SK-N-SH (cell line): Measurements from ENCODE around the gene PNPLA2. TPM values are rescaled to one million over a fixed set of nuclear protein-coding genes. Genes with fewer than 3 reads are reported as not detected.

ENCODE experiments used
- CTCF ChIA-PET: fragments of 300-600, 350-600 bp; formaldehyde crosslinking; extraction: SDS; loops from one replicate; lab custom pipeline; 2021; lab: Yijun Ruan, JAX
- POLR2A ChIA-PET: fragments of 350-600 bp; sonication (Branson Sonifier 250); formaldehyde crosslinking; extraction: SDS; loops from one replicate; lab custom pipeline; 2020; ENCODE audit warnings: antibody characterized with exemption, inconsistent platforms; lab: Yijun Ruan, JAX
- DNase-seq: peaks from one replicate; pipeline ENCODE4 v3.0.0; 2012
- H2AFZ ChIP-seq: fragments of 200-600 bp; sonication (generic); 2 replicates; pipeline ENCODE4 v1.8.1; 2016; ENCODE audit warnings: antibody characterized with exemption, mild to moderate bottlenecking, low read depth
- H3F3A ChIP-seq: fragments of 200-600 bp; sonication (generic); replicated peaks from 2 replicates; pipeline ENCODE3; 2016; ENCODE audit warnings: antibody characterized with exemption, mild to moderate bottlenecking; ENCODE audit not compliant: insufficient read depth
- H3K27ac ChIP-seq, 2 experiments: fragments of 200-500 bp in 1 of 2; fragments of 200-600 bp in 1 of 2; sonication (Bioruptor generic) in 1 of 2; sonication (generic), shearing (Covaris generic) in 1 of 2; 2 replicates each; pipeline versions ENCODE4 v1.5.1 to v1.6.1; 2014 to 2016; ENCODE audit warnings: low read depth in 2 of 2, inconsistent platforms in 1 of 2, low read length in 1 of 2, mild to moderate bottlenecking in 1 of 2, mixed read lengths in 1 of 2
- H3K27me3 ChIP-seq: fragments of 200-600 bp; sonication (generic), shearing (Covaris generic); 2 replicates; pipeline ENCODE4 v1.6.1; 2016; ENCODE audit warnings: mixed run types; ENCODE audit not compliant: insufficient read depth
- H3K36me3 ChIP-seq, 2 experiments: fragments of 200-500 bp in 1 of 2; fragments of 200-600 bp in 1 of 2; sonication (Bioruptor generic) in 1 of 2; sonication (generic) in 1 of 2; replicated peaks in 1 of 2; 2 replicates each; pipeline versions ENCODE3 to v1.5.1; 2014 to 2016; ENCODE audit warnings: low read length in 1 of 2, mild to moderate bottlenecking in 1 of 2; ENCODE audit not compliant: insufficient read depth in 2 of 2, control insufficient read depth in 1 of 2
- H3K4me1 ChIP-seq, 2 experiments: fragments of 200-500 bp in 1 of 2; fragments of 200-600 bp in 1 of 2; sonication (Bioruptor generic) in 1 of 2; sonication (generic), shearing (Covaris generic) in 1 of 2; 2 replicates each; pipeline versions ENCODE4 v1.5.1 to v1.6.1; 2014 to 2016; ENCODE audit warnings: low read depth in 1 of 2, low read length in 1 of 2, mixed run types in 1 of 2; ENCODE audit not compliant: insufficient read depth in 2 of 2, control insufficient read depth in 1 of 2
- H3K4me2 ChIP-seq: fragments of 200-600 bp; sonication (generic), shearing (Covaris generic); 2 replicates; pipeline ENCODE4 v1.6.1; 2017; ENCODE audit warnings: mixed run types
- H3K4me3 ChIP-seq, 2 experiments: fragments of 200-500 bp in 1 of 2; fragments of 200-600 bp in 1 of 2; sonication (Bioruptor generic) in 1 of 2; sonication (generic), shearing (Covaris generic) in 1 of 2; 2 replicates each; pipeline versions ENCODE4 v1.5.1 to v1.8.1; 2014 to 2016; ENCODE audit warnings: low read depth in 2 of 2, inconsistent platforms in 1 of 2, low read length in 1 of 2, mild to moderate bottlenecking in 1 of 2, mixed read lengths in 1 of 2, moderate library complexity in 1 of 2
- H3K79me2 ChIP-seq: fragments of 200-600 bp; sonication (generic); 2 replicates; pipeline ENCODE4 v1.8.1; 2017; ENCODE audit warnings: mild to moderate bottlenecking; ENCODE audit not compliant: insufficient read depth
- H3K9ac ChIP-seq: fragments of 200-600 bp; sonication (generic); 2 replicates; pipeline ENCODE4 v1.6.1; 2017; ENCODE audit warnings: mixed run types
- H3K9me2 ChIP-seq: fragments of 200-600 bp; sonication (generic); 2 replicates; pipeline ENCODE4 v1.6.1; 2017; ENCODE audit warnings: mixed run types
- H3K9me3 ChIP-seq: fragments of 200-600 bp; sonication (generic); 2 replicates; pipeline ENCODE4 v1.6.1; 2017; ENCODE audit warnings: mixed run types, mild to moderate bottlenecking, moderate library complexity
- H4K20me1 ChIP-seq: fragments of 200-600 bp; sonication (generic); 2 replicates; pipeline ENCODE4 v1.6.1; 2017; ENCODE audit warnings: mild to moderate bottlenecking, mixed run types; ENCODE audit not compliant: insufficient read depth
- FOSL2 ChIP-seq: IDR thresholded peaks from 2 replicates; pipeline ENCODE4 v1.4.0; 2012; ENCODE audit warnings: low read depth, mild to moderate bottlenecking, moderate library complexity, borderline replicate concordance
- FOXJ3 ChIP-seq: sonication (generic); formaldehyde crosslinking; IDR thresholded peaks from 2 replicates; pipeline ENCODE4 v1.5.1; 2020; ENCODE audit warnings: mild to moderate bottlenecking, missing genetic modification reagents
- JUND ChIP-seq: IDR thresholded peaks from 2 replicates; pipeline ENCODE4 v1.4.0; 2012
- RFX5 ChIP-seq: IDR thresholded peaks from 2 replicates; pipeline ENCODE4 v1.6.1; 2012; ENCODE audit warnings: mild to moderate bottlenecking, improper control_type of control experiment, low read length
- RXRA ChIP-seq: IDR thresholded peaks from 2 replicates; pipeline ENCODE4 v1.4.0; 2012; ENCODE audit warnings: low read depth, mild to moderate bottlenecking, borderline replicate concordance
- SIN3A ChIP-seq: IDR thresholded peaks from 2 replicates; pipeline ENCODE4 v1.6.1; 2012; ENCODE audit warnings: low read depth, mild to moderate bottlenecking, low read length, moderate library complexity, borderline replicate concordance
- TAF1 ChIP-seq: IDR thresholded peaks from 2 replicates; pipeline ENCODE4 v1.6.1; 2012; ENCODE audit warnings: low read depth, mild to moderate bottlenecking, low read length, moderate library complexity, borderline replicate concordance
- TEAD4 ChIP-seq: IDR thresholded peaks from 2 replicates; pipeline ENCODE4 v1.4.0; 2012; ENCODE audit warnings: mild to moderate bottlenecking, borderline replicate concordance; ENCODE audit not compliant: insufficient read depth
- YY1 ChIP-seq: IDR thresholded peaks from 2 replicates; pipeline ENCODE4 v1.4.0; 2012; ENCODE audit warnings: low read depth, mild to moderate bottlenecking
- WGBS: methylation state at CpG from one replicate; pipeline ENCODE4 v1.1.6; 2017; ENCODE audit warnings: low lambda C conversion rate; 5-methylcytosine and 5-hydroxymethylcytosine counted together
- polyA plus RNA-seq, 3 experiments: library from polyadenylated mRNA; depleted of rRNA; stranded (reverse); fragments of >200 nt; gene quantifications; 2 replicates each; pipeline ENCODE4 v1.2.3, GENCODE V29; 2012
- TF ChIP-seq, protein P1 (sequence below): IDR thresholded peaks from 2 replicates; pipeline ENCODE4 v1.4.0; 2012; ENCODE audit warnings: low read depth, borderline replicate concordance
- TF ChIP-seq, protein P2 (sequence below): fragments of 150-350 bp; IDR thresholded peaks from 2 replicates; pipeline ENCODE4 v1.6.1; 2017; ENCODE audit warnings: antibody characterized with exemption, low read length, low read depth, borderline replicate concordance
- TF ChIP-seq, protein P3 (sequence below): IDR thresholded peaks from 2 replicates; pipeline ENCODE4 v1.4.0; 2012; ENCODE audit warnings: low read depth, borderline replicate concordance

Gene PNPLA2
- polyA plus RNA-seq, 1 of the 3 experiments (the other 2 are of a cell fraction) = 60.3 TPM

DNA sequence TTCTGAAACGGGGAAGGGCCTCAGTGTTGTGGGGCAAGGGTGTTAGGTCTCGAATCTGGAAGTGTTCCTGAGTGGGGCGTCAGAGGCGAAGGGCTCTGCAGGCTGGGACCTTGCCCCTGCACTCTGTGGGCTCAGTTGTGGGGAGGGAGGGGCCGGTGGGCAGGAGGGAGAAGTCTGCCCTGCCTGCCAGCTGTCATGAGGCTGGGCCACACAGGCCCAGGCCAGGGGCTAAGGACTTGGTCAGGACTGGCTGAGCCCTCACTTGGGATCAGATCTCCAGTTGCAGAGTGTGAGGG lies 9.1 kb downstream of the PNPLA2 start, which contains the start of gene CRACR2B:
CRACR2B (plus strand) TSS at position 23 of the 296 bp plus-strand sequence. CDS start 689 bp downstream, outside the sequence.
- Histone ChIP-seq H3K9ac (no peak within 1 kb of the TSS), H3K36me3 (peaks cover 0 to 19% of the 10 kb centered on the region in 2 experiments), H2AFZ (no peak within 1 kb of the TSS), H3K4me1 (peaks cover 11 to 23% of the 10 kb centered on the region in 2 experiments; a peak in 2 of 4 replicates), H3K27me3 (no peaks in the 10 kb centered on the region), H3K79me2 (peaks cover 19% of the 10 kb centered on the region), H3K9me3 (no peaks in the 10 kb centered on the region), H3K9me2 (no peaks in the 10 kb centered on the region), H3K27ac (no peak within 1 kb of the TSS), H3K4me3 (peak within 1 kb of the TSS in 1 of 2 experiments; percentile 25; a peak in 1 of 4 replicates), H3K4me2 (0 out of 2 replicates have a peak within 1 kb of the TSS, but pooled peaks have one; percentile 37), H4K20me1 (peaks cover 7% of the 10 kb centered on the region), H3F3A (no peaks in the 10 kb centered on the region)
- TF ChIP-seq YY1 (no peak), TAF1 (no peak), JUND (no peak), FOXJ3 (no peak)
- WGBS = 97% methylated on average over 5 of the region's 5 CpGs
- POLR2A ChIA-PET = interaction anchor here (2.4 kb wide), 1 partner anchor 9 kb away, joined by 16 read pairs; the partner anchor contains the start of gene PNPLA2
- DNase-seq = no peak
- CTCF ChIA-PET = interaction anchor here (0.6 to 1.9 kb wide), 3 partner anchors 9 to 184 kb away, joined by 3 to 6 read pairs (median 3); partner anchors contain the start of gene PNPLA2

DNA sequence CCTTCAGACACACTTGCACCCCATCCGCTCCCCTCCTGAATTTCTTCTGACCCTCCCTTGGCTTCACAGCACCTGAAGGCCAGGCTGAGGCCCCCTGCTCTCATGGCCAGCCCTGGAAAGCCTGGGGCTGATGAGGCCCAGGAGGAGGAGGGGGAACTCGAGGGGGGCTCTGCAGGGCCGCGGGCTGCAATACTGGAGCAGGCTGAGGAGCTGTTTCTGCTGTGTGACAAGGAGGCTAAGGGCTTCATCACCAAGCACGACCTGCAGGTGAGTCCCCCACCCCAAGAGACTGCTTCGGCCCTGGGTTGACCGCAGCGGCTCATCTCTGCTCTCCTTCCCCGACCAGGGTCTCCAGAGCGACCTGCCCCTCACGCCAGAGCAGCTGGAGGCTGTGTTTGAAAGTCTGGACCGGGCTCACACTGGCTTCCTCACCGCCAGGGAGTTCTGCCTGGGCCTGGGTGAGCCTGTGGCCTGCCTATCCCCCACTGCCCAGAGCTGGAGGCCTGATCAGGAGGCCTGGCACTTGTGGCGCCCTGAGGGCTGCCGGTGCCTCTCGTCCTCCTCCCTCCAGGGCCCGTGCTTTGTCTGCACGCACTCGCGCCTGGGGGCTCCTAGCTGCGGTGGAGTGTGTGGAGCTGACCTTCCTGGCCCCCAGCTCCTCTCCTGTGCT lies 9.9 kb downstream of the PNPLA2 start:
- H2AFZ ChIP-seq = no peak overlapping the region

More for the DNA sequence above, 9.9 kb downstream of the PNPLA2 start:
- H3K79me2 ChIP-seq = peaks cover 25% of the 10 kb centered on the region
- WGBS = 91% methylated on average over 18 of the region's 21 CpGs
- no peak overlapping the region for H3K27ac ChIP-seq
- TF ChIP-seq RFX5 (no peak), RXRA (no peak), TEAD4 (no peak), SIN3A (no peak), FOSL2 (no peak)
- TF ChIP-seq, protein P1, sequence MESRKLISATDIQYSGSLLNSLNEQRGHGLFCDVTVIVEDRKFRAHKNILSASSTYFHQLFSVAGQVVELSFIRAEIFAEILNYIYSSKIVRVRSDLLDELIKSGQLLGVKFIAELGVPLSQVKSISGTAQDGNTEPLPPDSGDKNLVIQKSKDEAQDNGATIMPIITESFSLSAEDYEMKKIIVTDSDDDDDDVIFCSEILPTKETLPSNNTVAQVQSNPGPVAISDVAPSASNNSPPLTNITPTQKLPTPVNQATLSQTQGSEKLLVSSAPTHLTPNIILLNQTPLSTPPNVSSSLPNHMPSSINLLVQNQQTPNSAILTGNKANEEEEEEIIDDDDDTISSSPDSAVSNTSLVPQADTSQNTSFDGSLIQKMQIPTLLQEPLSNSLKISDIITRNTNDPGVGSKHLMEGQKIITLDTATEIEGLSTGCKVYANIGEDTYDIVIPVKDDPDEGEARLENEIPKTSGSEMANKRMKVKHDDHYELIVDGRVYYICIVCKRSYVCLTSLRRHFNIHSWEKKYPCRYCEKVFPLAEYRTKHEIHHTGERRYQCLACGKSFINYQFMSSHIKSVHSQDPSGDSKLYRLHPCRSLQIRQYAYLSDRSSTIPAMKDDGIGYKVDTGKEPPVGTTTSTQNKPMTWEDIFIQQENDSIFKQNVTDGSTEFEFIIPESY = no peak
- TF ChIP-seq, protein P2, sequence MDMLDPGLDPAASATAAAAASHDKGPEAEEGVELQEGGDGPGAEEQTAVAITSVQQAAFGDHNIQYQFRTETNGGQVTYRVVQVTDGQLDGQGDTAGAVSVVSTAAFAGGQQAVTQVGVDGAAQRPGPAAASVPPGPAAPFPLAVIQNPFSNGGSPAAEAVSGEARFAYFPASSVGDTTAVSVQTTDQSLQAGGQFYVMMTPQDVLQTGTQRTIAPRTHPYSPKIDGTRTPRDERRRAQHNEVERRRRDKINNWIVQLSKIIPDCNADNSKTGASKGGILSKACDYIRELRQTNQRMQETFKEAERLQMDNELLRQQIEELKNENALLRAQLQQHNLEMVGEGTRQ = no peak
- TF ChIP-seq, protein P3, sequence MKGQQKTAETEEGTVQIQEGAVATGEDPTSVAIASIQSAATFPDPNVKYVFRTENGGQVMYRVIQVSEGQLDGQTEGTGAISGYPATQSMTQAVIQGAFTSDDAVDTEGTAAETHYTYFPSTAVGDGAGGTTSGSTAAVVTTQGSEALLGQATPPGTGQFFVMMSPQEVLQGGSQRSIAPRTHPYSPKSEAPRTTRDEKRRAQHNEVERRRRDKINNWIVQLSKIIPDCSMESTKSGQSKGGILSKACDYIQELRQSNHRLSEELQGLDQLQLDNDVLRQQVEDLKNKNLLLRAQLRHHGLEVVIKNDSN = no peak
- no peaks in the 10 kb centered on the region for H3K9me3 ChIP-seq
- no peak overlapping the region for H3K4me2 ChIP-seq
- H3K4me3 ChIP-seq = no peak overlapping the region
- ChIA-PET CTCF (interaction anchor here (1.0 to 1.9 kb wide), 2 partner anchors 9 to 18 kb away, joined by 3 to 6 read pairs; partner anchors contain the start of gene PNPLA2), POLR2A (interaction anchor here (2.4 kb wide), 1 partner anchor 10 kb away, joined by 16 read pairs; the partner anchor contains the start of gene PNPLA2)
- no peak overlapping the region for H3K9ac ChIP-seq
- H4K20me1 ChIP-seq = peaks cover 7% of the 10 kb centered on the region; the same call in 1 of the 2 replicates
- H3K36me3 ChIP-seq = peaks cover 0 to 19% of the 10 kb centered on the region in 2 experiments
- no peak for DNase-seq
- no peaks in the 10 kb centered on the region for H3K9me2 ChIP-seq
- H3K4me1 ChIP-seq = peaks cover 11 to 23% of the 10 kb centered on the region in 2 experiments; a peak in 2 of 4 replicates
- no peaks in the 10 kb centered on the region for H3K27me3 ChIP-seq
- H3F3A ChIP-seq = peaks cover under 1% of the 10 kb centered on the region
